HTR-8/SVneo (cell line): ENCODE results near the gene PRR13.
"Not testable (repeated sequence)": the region's sequence is repeated elsewhere in the genome, so short reads cannot be mapped to it uniquely, and the experiment has no call there.

Experiments
- DNase-seq: peaks from one replicate; pipeline ENCODE4 v3.0.0; 2011; ENCODE audit warnings: low spot score, mixed read lengths; ENCODE audit not compliant: insufficient read length
- FAIRE-seq: peaks from 2 replicates; lab custom pipeline; 2011; peaks lifted over from hg19 to GRCh38; lab: Jason Lieb, UNC

PRR13 gene

DNA sequence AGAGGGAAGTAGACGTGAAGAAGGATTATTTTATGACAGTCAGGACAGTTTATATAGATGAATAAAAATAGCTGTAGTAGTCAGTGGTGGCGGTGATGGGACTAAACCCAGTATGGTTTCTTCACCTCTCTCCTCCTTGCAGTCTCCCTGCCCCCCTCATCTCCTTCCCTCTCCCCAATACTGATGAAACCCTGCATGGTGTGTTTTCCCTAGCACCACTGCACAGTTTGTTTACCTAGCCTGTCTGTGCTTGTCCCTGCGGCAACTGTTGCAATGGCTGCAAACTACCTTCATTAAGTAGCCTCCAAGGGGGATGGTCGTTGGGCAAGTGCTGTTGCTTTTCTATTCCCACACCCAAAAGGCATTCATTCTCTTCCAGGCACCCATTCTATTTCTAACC, 25.1 kb downstream of the PRR13 start:
- DNase-seq = no peak
- FAIRE-seq = no peak

DNA sequence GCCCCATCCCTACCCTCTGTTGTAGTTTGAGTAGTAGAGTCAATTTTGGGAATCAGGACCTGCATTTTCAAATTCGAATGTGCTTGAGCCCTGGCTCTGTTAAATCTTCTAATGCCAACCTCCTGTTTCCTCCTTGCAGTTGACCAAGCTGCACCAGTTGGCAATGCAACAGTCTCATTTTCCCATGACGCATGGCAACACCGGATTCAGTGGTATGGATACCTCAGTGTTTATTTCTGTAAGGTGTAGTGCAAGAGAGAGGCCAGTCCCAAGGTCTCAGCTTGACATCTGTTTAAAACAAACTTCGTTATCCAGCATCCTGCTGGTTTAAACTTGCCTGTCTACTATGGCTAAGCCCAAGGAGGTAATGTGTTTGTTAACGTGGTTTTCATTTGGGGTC, 25.5 kb downstream of the PRR13 start:
- no peak for DNase-seq
- FAIRE-seq = no peak

DNA sequence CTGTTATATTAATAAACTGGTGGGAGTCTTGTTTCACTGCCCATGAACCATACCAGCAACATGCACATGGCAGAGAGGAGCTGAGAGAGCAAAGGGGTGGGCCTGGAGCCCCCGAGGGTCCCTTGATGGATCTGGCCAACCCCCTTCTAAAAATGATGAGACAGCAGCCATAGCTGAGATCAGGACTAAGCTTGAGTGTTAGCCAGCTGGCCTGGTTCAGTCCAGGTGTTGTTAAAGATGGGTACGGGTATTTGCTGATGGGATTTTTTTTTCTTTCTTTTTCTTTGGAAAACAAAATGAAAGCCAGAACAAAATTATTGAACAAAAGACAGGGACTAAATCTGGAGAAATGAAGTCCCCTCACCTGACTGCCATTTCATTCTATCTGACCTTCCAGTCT, 26.3 kb downstream of the PRR13 start:
- no peak for DNase-seq
- no peak for FAIRE-seq

GRCh38 chr12:53468282-53468681, 26.7 kb downstream of the PRR13 start:
- FAIRE-seq (no peak), DNase-seq (no peak)

DNA sequence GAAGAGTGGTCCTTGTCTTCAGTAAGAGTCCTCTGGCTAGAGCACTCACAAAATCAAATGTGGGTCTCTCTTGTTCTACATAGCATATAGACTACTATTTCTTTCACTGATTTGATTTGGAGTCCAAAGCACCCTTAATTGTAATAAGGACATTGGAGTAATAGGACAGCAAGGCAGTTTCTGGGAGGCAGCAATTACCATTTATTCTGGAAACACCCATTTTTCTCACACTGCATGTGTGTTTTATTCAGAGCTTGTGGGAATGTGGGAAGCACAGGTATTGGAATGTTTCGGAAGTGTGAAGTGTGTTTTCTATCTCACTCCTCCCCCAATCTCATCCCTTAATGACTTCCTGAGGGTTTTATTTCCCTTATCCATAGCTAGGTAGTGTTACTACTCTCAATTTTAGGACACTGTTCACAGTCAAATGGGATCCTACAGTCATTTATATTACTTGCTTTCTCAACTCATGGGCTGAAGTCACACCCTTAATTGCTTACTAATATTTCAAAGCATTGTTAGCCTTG, 30.6 kb downstream of the PRR13 start:
- no peak for DNase-seq
- FAIRE-seq = no peak

DNA sequence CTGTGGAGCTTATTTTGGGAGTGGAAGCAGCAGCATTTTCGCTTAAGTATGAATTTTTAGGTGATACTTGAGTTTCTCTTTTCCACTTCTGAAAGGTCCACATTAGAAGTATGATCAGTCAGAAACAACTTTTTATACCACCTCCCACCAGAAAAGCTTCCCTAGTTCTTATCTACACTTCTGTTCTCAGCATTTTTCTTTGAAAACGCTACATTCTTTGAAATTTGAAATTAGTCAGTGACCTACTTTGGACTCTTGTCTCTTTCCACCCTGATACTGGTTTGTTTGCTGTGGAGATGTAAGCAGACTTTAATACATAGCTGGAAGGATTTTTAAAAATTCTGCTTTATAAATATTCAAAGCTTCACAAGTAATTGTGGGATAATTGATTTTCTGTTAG, 32.5 kb downstream of the PRR13 start:
- DNase-seq = no peak
- no peak for FAIRE-seq

DNA sequence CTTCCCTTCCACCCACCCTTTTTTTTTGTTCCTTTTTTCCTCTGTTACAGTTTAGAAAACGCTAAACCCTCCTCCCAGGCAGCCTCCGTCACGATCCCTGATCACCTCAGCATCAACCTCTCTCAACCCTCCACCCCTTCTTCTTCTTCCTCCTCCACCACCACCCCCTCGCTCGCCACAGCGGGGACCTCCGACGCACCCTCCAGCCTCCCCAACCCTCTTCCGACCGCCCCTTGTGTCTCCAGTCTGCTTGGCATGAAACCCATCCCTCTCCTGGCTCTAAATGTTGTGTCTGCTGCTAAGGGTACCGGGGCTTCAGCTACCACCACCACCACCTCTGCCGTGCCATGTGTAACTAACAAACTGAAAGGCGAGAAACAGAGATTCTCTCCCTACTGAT, 33.3 kb downstream of the PRR13 start:
- FAIRE-seq (no peak), DNase-seq (no peak)

DNA sequence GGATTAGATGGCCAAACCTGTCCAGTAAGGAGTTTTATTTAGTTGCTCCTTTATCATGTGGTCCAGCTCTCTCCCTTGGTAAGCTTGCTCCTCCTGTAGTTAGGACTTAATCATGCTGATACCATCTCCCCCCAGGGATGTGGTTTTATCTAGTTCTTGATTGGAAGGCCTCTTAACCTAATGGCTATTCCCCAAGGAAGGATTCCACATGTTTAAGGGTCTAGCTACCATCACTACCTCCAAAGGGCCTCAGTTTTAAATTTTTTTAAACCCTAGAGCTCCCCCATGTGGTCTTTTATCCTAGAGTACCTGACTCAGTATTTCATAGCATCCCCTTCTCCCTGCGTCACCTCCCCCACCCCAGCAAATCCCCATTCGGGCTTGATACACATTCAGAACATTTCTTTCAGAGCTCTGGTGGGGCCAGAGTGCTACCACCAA, 35.3 kb downstream of the PRR13 start:
- DNase-seq (no peak), FAIRE-seq (no peak)

- DNase-seq (no peak), FAIRE-seq (no peak)
Measured at GRCh38 chr12:53478865-53479264, 37.3 kb downstream of the PRR13 start.

DNA sequence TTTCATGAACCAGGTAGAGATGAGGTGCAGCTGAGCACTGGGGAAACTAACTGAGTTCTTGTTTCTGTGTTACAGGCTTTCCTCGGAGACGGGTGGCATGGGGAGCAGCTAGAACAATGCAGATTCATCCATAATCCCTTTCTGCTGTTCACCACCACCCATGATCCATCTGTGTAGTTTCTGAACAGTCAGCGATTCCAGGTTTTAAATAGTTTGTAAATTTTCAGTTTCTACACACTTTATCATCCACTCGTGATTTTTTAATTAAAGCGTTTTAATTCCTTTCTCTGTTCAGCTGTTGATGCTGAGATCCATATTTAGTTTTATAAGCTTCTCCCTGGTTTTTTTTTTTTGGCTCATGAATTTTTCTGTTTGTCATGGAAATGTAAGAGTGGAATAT, 37.8 kb downstream of the PRR13 start:
- DNase-seq (no peak), FAIRE-seq (no peak)

DNA sequence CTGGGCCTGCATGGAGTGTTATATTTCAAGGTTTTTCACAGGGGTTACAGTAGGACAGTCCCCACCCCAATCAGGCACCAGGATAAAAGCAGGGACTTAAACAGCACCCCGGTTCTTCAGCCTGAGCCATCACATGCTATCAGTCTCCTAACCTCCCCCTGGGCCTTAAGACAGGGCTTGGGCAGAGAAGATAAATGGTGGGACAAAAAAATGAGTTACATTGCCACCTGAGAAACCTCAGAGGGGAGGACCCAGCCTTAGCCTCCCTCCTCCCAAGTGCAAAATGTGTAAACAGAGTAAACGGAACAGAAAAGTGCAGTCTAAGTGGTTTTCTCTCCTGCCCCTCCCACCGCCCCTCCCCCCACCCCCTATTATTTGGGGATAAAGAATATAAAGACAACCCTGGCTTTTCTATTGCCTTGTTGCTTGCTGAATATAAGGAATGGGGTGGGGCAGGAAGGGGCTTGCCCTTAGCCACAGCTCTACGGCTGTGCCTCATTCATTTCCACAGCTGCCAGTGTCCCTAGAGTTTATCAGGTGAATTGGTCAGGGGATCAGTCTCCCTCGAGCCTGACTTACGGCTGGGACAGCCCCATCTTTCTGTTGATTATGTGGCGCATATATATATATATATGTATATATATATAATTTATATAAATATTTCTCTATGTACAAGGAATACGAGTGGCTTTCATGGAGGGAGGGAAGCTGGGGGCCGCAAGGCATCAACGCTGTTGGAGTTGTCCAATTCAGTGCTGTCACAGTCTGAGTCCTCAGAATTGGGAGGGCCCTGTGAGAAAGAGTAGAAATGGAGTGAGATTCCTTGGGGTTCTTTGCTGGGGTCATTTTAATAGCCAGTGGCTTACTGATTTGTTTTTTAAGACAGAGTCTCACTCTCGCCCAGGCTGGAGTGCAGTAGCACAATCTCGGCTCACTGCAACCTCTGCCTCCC, 39.2 kb downstream of the PRR13 start:
- no peak for DNase-seq
- no peak for FAIRE-seq

DNA sequence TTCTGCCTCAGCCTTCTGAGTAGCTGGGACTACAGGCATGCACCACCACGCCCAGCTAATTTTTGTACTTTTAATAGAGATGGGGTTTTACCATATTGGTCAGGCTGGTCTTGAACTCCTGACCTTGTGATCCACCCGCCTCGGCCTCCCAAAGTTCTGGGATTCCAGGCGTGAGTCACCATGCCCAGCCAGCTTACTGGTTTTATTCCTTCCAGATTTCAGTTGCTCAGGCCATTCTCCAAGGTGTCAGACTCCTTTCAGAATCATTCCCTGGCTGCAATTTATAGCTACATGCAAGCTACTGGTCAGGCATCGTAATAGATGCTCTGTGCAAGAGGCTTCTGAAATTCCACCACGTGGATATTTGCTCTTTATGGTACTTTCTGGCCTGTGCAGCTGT, 39.9 kb downstream of the PRR13 start:
- not testable (repeated sequence) for DNase-seq, FAIRE-seq

- DNase-seq (no peak), FAIRE-seq (no peak)
Measured at GRCh38 chr12:53481939-53482586, 40.5 kb downstream of the PRR13 start.

GRCh38 chr12:53482626-53483168, 41.2 kb downstream of the PRR13 start:
- FAIRE-seq = no peak
- no peak for DNase-seq

GRCh38 chr12:53483225-53483978, 41.9 kb downstream of the PRR13 start:
- DNase-seq (no peak), FAIRE-seq (no peak)

DNA sequence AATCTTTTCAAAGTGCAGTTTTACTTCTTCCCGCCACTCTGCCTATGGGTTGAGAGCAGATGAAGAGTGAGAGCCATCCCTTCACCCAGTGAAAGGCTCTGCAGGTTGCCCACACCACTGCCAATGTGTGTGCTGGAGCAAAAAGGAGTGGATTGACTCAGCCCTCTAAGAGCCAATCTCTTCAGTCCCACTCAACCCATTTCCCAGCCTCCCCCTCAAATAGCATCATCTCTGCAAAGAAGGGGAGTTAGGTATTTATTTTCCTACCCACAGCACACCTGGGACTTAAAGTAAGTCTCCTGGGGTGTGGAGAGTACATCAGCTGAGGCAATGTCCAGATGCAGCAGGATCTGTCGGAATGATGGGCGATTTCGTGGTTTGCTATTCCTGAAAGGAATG, 42.4 kb downstream of the PRR13 start:
- DNase-seq = no peak
- FAIRE-seq = no peak

- FAIRE-seq = no peak
- DNase-seq = no peak
Measured at GRCh38 chr12:53484686-53485575, 43.4 kb downstream of the PRR13 start.

- FAIRE-seq (no peak), DNase-seq (no peak)
Measured at GRCh38 chr12:53485955-53486735, 44.6 kb downstream of the PRR13 start.
